HEK293 (cell line): ENCODE data around the gene PDK1.

ENCODE experiments used
- CTCF ChIA-PET: fragments of 350-600 bp; formaldehyde crosslinking; extraction: SDS; loops from one replicate; lab custom pipeline; 2021; ENCODE audit warnings: antibody characterized with exemption; lab: Yijun Ruan, JAX
- POLR2A ChIA-PET: fragments of 300-600 bp; formaldehyde crosslinking; extraction: SDS; loops from one replicate; lab custom pipeline; 2020; ENCODE audit warnings: antibody characterized with exemption, inconsistent platforms; lab: Yijun Ruan, JAX
- H3K27ac ChIP-seq: fragments of 200-500 bp; sonication (Bioruptor generic); 2 replicates; pipeline ENCODE4 v1.5.1; 2014; ENCODE audit warnings: low read depth, low read length, control low read depth, inconsistent platforms; ENCODE audit errors: extremely low read depth
- H3K36me3 ChIP-seq, 2 experiments: fragments of 200-500 bp in 1 of 2; sonication (Bioruptor generic) in 1 of 2; 1 replicate in 1 of 2; 2 replicates in 1 of 2; pipeline ENCODE4 v1.5.1; 2014 to 2017; ENCODE audit warnings: inconsistent platforms in 2 of 2, low read length in 2 of 2; ENCODE audit not compliant: control insufficient read depth in 2 of 2, insufficient read depth in 1 of 2
- H3K4me1 ChIP-seq: fragments of 200-500 bp; sonication (Bioruptor generic); 2 replicates; pipeline ENCODE4 v1.5.1; 2014; ENCODE audit warnings: mild to moderate bottlenecking, low read length, inconsistent platforms; ENCODE audit not compliant: control insufficient read depth, insufficient read depth
- H3K4me3 ChIP-seq: 2 replicates; pipeline ENCODE4 v1.5.1; 2011; ENCODE audit warnings: low read depth, mild to moderate bottlenecking, control low read depth, low read length, moderate library complexity
- H3K9me3 ChIP-seq: fragments of 200-500 bp; sonication (Bioruptor generic); 2 replicates; pipeline ENCODE4 v1.5.1; 2014; ENCODE audit warnings: low read depth, low read length, inconsistent platforms; ENCODE audit not compliant: control insufficient read depth, insufficient read depth
- GLI2 ChIP-seq: fragments of 450-650 bp; formaldehyde crosslinking; IDR thresholded peaks from 2 replicates; pipeline ENCODE4; 2017; ENCODE audit warnings: missing biosample characterization, missing genetic modification characterization, low read depth, borderline replicate concordance
- SCRT1 ChIP-seq: fragments of 450-650 bp; formaldehyde crosslinking; IDR thresholded peaks from 2 replicates; pipeline ENCODE4 v1.5.1; 2016; ENCODE audit warnings: missing biosample characterization, missing genetic modification characterization, borderline replicate concordance
- TRIM28 ChIP-seq: IDR thresholded peaks from 2 replicates; pipeline ENCODE4 v1.6.1; 2011; ENCODE audit warnings: low read length, control low read depth, borderline replicate concordance
- ZBTB17 ChIP-seq: fragments of 450-650 bp; formaldehyde crosslinking; IDR thresholded peaks from 2 replicates; pipeline ENCODE4 v1.5.1; 2016; ENCODE audit warnings: missing biosample characterization, missing genetic modification characterization
- ZBTB21 ChIP-seq: fragments of 450-650 bp; formaldehyde crosslinking; IDR thresholded peaks from 2 replicates; pipeline ENCODE4 v1.5.1; 2017; ENCODE audit warnings: missing biosample characterization, missing genetic modification characterization
- ZFHX2 ChIP-seq: fragments of 450-650 bp; formaldehyde crosslinking; conservative IDR thresholded peaks from 2 replicates; pipeline ENCODE4 v1.5.1; 2016; ENCODE audit warnings: missing biosample characterization, missing genetic modification characterization
- ZIC2 ChIP-seq: fragments of 450-650 bp; formaldehyde crosslinking; IDR thresholded peaks from 2 replicates; pipeline ENCODE4 v1.5.1; 2016; ENCODE audit warnings: missing biosample characterization, missing genetic modification characterization
- ZNF138 ChIP-seq: fragments of 450-650 bp; formaldehyde crosslinking; IDR thresholded peaks from 2 replicates; pipeline ENCODE4 v1.5.1; 2016; ENCODE audit warnings: missing biosample characterization, missing genetic modification characterization, borderline replicate concordance
- ZNF155 ChIP-seq: fragments of 450-650 bp; formaldehyde crosslinking; IDR thresholded peaks from 2 replicates; pipeline ENCODE4 v1.5.1; 2016; ENCODE audit warnings: missing biosample characterization, missing genetic modification characterization
- ZNF174 ChIP-seq: fragments of 450-650 bp; formaldehyde crosslinking; IDR thresholded peaks from 2 replicates; pipeline ENCODE4 v1.5.0; 2017; ENCODE audit warnings: missing biosample characterization, mild to moderate bottlenecking, missing genetic modification characterization
- ZNF175 ChIP-seq: fragments of 450-650 bp; formaldehyde crosslinking; IDR thresholded peaks from 2 replicates; pipeline ENCODE4 v1.5.1; 2016; ENCODE audit warnings: missing biosample characterization, missing genetic modification characterization
- ZNF274 ChIP-seq, 2 experiments: fragments of 200-500 bp in 1 of 2; fragments of 450-650 bp in 1 of 2; sonication (Bioruptor generic) in 1 of 2; formaldehyde crosslinking in 1 of 2; IDR thresholded peaks; 2 replicates each; pipeline versions ENCODE4 v1.5.1 to v1.6.1; 2014 to 2016; ENCODE audit warnings: borderline replicate concordance in 1 of 2, inconsistent platforms in 1 of 2, low read length in 1 of 2, missing biosample characterization in 1 of 2, missing genetic modification characterization in 1 of 2
- ZNF391 ChIP-seq: fragments of 450-650 bp; formaldehyde crosslinking; IDR thresholded peaks from 2 replicates; pipeline ENCODE4 v1.5.1; 2016; ENCODE audit warnings: low read depth, missing biosample characterization, missing genetic modification characterization, borderline replicate concordance
- ZNF48 ChIP-seq: fragments of 450-650 bp; formaldehyde crosslinking; IDR thresholded peaks from 2 replicates; pipeline ENCODE4 v1.5.1; 2016; ENCODE audit warnings: missing biosample characterization, missing genetic modification characterization
- ZNF501 ChIP-seq: fragments of 450-650 bp; formaldehyde crosslinking; IDR thresholded peaks from 2 replicates; pipeline ENCODE4 v1.5.1; 2016; ENCODE audit warnings: missing biosample characterization, missing genetic modification characterization
- ZNF585B ChIP-seq: fragments of 450-650 bp; formaldehyde crosslinking; IDR thresholded peaks from 2 replicates; pipeline ENCODE4 v1.5.1; 2016; ENCODE audit warnings: missing biosample characterization, missing genetic modification characterization
- ZNF843 ChIP-seq: fragments of 450-650 bp; formaldehyde crosslinking; IDR thresholded peaks from 2 replicates; pipeline ENCODE4 v1.5.1; 2016; ENCODE audit warnings: missing biosample characterization, missing genetic modification characterization
- TF ChIP-seq, protein P1 (sequence below): fragments of 450-650 bp; formaldehyde crosslinking; IDR thresholded peaks from 2 replicates; pipeline ENCODE4 v1.5.1; 2016; ENCODE audit warnings: missing biosample characterization, missing genetic modification characterization, borderline replicate concordance
- TF ChIP-seq, protein P2 (sequence below): fragments of 450-650 bp; formaldehyde crosslinking; IDR thresholded peaks from 2 replicates; pipeline ENCODE4 v1.5.0; 2017; ENCODE audit warnings: missing biosample characterization, missing genetic modification characterization, borderline replicate concordance
- TF ChIP-seq, protein P3 (sequence below): fragments of 450-650 bp; IDR thresholded peaks from 2 replicates; pipeline ENCODE4 v1.5.1; 2018; ENCODE audit warnings: missing biosample characterization, mild to moderate bottlenecking, missing genetic modification characterization
- TF ChIP-seq, protein P4 (sequence below): IDR thresholded peaks from 2 replicates; pipeline ENCODE4 v1.6.1; 2011; ENCODE audit warnings: mild to moderate bottlenecking, low read depth, low read length, borderline replicate concordance
- TF ChIP-seq, protein P5 (sequence below): fragments of 450-650 bp; formaldehyde crosslinking; IDR thresholded peaks from 2 replicates; pipeline ENCODE4 v1.5.1; 2017; ENCODE audit warnings: missing biosample characterization, missing genetic modification characterization
- TF ChIP-seq, protein P6 (sequence below): fragments of 450-650 bp; formaldehyde crosslinking; IDR thresholded peaks from 2 replicates; pipeline ENCODE4 v1.5.1; 2016; ENCODE audit warnings: missing biosample characterization, missing genetic modification characterization

PDK1 gene

DNA sequence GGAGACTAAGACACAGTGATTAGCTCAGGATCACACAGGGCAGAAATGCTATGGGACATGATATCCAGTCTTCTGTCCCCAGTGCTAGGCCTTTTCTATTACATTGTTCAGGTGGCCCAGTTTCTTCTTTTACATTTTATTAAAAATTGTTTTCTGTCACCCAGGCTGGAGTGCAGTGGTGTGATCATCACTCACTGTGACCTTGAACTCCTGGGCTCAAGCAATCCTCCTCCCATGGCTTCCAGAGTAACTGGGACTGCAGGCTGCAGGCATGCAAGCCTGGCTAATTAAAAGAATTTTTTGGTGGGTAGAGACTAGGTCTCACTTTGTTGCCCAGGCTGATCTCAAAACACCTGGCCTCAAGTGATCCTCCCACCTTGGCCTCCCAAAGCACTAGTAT is 15.4 kb downstream of the PDK1 start:
- POLR2A ChIA-PET, result no interaction called here
- Histone ChIP-seq H3K4me1 (no peaks in the 10 kb centered on the region), H3K4me3 (no peak overlapping the region), H3K27ac (no peak overlapping the region), H3K9me3 (no peaks in the 10 kb centered on the region), H3K36me3 (peaks cover 40 to 75% of the 10 kb centered on the region in 2 experiments)
- TF ChIP-seq ZNF391 (tag by site-specific recombination) (no peak), ZFHX2 (tag by site-specific recombination) (no peak), ZBTB17 (tag by site-specific recombination) (no peak), SCRT1 (tag by site-specific recombination) (no peak), ZIC2 (tag by site-specific recombination) (no peak), TRIM28 (no peak), ZNF585B (tag by site-specific recombination) (no peak), GLI2 (tag by site-specific recombination) (no peak), ZNF48 (tag by site-specific recombination) (no peak), ZNF843 (tag by site-specific recombination) (no peak)
- TF ChIP-seq, protein P1, sequence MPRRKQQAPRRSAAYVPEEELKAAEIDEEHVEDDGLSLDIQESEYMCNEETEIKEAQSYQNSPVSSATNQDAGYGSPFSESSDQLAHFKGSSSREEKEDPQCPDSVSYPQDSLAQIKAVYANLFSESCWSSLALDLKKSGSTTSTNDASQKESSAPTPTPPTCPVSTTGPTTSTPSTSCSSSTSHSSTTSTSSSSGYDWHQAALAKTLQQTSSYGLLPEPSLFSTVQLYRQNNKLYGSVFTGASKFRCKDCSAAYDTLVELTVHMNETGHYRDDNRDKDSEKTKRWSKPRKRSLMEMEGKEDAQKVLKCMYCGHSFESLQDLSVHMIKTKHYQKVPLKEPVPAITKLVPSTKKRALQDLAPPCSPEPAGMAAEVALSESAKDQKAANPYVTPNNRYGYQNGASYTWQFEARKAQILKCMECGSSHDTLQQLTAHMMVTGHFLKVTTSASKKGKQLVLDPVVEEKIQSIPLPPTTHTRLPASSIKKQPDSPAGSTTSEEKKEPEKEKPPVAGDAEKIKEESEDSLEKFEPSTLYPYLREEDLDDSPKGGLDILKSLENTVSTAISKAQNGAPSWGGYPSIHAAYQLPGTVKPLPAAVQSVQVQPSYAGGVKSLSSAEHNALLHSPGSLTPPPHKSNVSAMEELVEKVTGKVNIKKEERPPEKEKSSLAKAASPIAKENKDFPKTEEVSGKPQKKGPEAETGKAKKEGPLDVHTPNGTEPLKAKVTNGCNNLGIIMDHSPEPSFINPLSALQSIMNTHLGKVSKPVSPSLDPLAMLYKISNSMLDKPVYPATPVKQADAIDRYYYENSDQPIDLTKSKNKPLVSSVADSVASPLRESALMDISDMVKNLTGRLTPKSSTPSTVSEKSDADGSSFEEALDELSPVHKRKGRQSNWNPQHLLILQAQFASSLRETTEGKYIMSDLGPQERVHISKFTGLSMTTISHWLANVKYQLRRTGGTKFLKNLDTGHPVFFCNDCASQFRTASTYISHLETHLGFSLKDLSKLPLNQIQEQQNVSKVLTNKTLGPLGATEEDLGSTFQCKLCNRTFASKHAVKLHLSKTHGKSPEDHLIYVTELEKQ (tag by site-specific recombination), result no peak
- TF ChIP-seq, protein P2, sequence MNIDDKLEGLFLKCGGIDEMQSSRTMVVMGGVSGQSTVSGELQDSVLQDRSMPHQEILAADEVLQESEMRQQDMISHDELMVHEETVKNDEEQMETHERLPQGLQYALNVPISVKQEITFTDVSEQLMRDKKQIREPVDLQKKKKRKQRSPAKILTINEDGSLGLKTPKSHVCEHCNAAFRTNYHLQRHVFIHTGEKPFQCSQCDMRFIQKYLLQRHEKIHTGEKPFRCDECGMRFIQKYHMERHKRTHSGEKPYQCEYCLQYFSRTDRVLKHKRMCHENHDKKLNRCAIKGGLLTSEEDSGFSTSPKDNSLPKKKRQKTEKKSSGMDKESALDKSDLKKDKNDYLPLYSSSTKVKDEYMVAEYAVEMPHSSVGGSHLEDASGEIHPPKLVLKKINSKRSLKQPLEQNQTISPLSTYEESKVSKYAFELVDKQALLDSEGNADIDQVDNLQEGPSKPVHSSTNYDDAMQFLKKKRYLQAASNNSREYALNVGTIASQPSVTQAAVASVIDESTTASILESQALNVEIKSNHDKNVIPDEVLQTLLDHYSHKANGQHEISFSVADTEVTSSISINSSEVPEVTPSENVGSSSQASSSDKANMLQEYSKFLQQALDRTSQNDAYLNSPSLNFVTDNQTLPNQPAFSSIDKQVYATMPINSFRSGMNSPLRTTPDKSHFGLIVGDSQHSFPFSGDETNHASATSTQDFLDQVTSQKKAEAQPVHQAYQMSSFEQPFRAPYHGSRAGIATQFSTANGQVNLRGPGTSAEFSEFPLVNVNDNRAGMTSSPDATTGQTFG, result no peak
- TF ChIP-seq, protein P3, sequence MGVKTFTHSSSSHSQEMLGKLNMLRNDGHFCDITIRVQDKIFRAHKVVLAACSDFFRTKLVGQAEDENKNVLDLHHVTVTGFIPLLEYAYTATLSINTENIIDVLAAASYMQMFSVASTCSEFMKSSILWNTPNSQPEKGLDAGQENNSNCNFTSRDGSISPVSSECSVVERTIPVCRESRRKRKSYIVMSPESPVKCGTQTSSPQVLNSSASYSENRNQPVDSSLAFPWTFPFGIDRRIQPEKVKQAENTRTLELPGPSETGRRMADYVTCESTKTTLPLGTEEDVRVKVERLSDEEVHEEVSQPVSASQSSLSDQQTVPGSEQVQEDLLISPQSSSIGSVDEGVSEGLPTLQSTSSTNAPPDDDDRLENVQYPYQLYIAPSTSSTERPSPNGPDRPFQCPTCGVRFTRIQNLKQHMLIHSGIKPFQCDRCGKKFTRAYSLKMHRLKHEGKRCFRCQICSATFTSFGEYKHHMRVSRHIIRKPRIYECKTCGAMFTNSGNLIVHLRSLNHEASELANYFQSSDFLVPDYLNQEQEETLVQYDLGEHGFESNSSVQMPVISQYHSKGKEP (tag by site-specific recombination), result no peak
- CTCF ChIA-PET, result no interaction called here

DNA sequence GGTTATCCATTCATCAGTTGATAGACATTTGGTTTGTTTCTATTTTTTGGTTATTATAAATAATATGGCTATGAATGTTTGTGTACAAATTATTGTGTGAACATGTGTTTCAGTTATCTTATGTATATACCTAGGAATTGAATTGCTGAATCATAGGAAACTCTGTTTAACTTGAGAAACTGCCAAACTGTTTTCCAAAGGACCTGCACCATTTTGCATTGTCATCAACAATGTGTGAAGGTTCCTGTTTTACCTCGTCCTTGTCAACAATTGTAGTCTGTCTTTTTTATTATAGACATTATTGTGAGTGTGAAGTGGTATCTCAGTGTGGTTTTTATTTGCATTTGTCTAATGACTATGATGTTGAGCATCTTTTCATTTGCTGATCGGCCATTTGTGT is 17.1 kb downstream of the PDK1 start:
- Histone ChIP-seq H3K36me3 (peaks cover 33 to 67% of the 10 kb centered on the region in 2 experiments), H3K4me3 (no peak overlapping the region), H3K9me3 (no peaks in the 10 kb centered on the region), H3K27ac (no peak overlapping the region), H3K4me1 (no peaks in the 10 kb centered on the region)
- TF ChIP-seq ZNF138 (tag by site-specific recombination), result no peak
- TF ChIP-seq ZBTB21 (tag by site-specific recombination), result no peak
- TF ChIP-seq, protein P4, sequence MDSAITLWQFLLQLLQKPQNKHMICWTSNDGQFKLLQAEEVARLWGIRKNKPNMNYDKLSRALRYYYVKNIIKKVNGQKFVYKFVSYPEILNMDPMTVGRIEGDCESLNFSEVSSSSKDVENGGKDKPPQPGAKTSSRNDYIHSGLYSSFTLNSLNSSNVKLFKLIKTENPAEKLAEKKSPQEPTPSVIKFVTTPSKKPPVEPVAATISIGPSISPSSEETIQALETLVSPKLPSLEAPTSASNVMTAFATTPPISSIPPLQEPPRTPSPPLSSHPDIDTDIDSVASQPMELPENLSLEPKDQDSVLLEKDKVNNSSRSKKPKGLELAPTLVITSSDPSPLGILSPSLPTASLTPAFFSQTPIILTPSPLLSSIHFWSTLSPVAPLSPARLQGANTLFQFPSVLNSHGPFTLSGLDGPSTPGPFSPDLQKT, result no peak
- no peak for TF ChIP-seq ZNF175 (tag by site-specific recombination)
- TF ChIP-seq, protein P5, sequence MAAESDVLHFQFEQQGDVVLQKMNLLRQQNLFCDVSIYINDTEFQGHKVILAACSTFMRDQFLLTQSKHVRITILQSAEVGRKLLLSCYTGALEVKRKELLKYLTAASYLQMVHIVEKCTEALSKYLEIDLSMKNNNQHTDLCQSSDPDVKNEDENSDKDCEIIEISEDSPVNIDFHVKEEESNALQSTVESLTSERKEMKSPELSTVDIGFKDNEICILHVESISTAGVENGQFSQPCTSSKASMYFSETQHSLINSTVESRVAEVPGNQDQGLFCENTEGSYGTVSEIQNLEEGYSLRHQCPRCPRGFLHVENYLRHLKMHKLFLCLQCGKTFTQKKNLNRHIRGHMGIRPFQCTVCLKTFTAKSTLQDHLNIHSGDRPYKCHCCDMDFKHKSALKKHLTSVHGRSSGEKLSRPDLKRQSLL, result no peak
- no peak for TF ChIP-seq ZNF501
- TF ChIP-seq, protein P6, sequence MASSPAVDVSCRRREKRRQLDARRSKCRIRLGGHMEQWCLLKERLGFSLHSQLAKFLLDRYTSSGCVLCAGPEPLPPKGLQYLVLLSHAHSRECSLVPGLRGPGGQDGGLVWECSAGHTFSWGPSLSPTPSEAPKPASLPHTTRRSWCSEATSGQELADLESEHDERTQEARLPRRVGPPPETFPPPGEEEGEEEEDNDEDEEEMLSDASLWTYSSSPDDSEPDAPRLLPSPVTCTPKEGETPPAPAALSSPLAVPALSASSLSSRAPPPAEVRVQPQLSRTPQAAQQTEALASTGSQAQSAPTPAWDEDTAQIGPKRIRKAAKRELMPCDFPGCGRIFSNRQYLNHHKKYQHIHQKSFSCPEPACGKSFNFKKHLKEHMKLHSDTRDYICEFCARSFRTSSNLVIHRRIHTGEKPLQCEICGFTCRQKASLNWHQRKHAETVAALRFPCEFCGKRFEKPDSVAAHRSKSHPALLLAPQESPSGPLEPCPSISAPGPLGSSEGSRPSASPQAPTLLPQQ (tag by site-specific recombination), result no peak
- no peak for TF ChIP-seq ZNF843 (tag by site-specific recombination)
- TF ChIP-seq ZNF155 (tag by site-specific recombination), result no peak
- no peak for TF ChIP-seq ZNF274 (IDR thresholded peaks at IDR 0.05; ENCODE audit: low read length)
- no peak for TF ChIP-seq ZNF274 (tag by site-specific recombination; IDR thresholded peaks at IDR 0.05; ENCODE audit: borderline replicate concordance)
- no peak for TF ChIP-seq ZNF174 (tag by site-specific recombination)
- POLR2A ChIA-PET, result no interaction called here
- CTCF ChIA-PET, result no interaction called here
